ENCODE data around the gene NOP56. TPM values are rescaled to one million over a fixed set of nuclear protein-coding genes. Genes with fewer than 3 reads are reported as not detected.
"Not testable (repeated sequence)": the region's sequence is repeated elsewhere in the genome, so short reads cannot be mapped to it uniquely, and the experiment has no call there.

The NOP56 gene
- total and polyA plus RNA-seq, 8 donors = 36.2 to 204 (median 72.0) TPM

DNA sequence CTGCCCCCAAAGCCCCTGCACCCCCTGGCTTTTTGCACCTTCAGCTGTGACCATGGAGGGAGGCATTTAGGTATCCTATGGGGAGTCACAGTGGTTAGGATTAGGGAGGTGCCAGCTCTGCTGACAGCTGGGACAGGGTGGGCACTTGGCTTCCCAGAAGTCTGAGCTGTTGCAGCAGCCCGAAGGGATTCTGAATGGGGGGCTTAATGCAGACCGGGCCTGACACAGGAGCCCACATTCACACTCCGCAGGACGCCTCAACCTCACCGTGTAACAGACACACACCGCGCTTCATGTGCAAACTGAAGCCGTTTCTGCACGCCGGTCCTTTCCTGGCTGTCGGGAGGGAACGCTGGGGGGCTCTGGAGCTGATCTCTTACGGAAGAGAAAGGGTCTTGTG, 42.1 kb downstream of the NOP56 start:
- intact Hi-C loops (cut with DNase I) = no loop called here
- DNase-seq = no peak
- TF ChIP-seq, protein P1, sequence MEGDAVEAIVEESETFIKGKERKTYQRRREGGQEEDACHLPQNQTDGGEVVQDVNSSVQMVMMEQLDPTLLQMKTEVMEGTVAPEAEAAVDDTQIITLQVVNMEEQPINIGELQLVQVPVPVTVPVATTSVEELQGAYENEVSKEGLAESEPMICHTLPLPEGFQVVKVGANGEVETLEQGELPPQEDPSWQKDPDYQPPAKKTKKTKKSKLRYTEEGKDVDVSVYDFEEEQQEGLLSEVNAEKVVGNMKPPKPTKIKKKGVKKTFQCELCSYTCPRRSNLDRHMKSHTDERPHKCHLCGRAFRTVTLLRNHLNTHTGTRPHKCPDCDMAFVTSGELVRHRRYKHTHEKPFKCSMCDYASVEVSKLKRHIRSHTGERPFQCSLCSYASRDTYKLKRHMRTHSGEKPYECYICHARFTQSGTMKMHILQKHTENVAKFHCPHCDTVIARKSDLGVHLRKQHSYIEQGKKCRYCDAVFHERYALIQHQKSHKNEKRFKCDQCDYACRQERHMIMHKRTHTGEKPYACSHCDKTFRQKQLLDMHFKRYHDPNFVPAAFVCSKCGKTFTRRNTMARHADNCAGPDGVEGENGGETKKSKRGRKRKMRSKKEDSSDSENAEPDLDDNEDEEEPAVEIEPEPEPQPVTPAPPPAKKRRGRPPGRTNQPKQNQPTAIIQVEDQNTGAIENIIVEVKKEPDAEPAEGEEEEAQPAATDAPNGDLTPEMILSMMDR (IDR thresholded peaks at IDR 0.05) = no peak
- H3K4me1 ChIP-seq = no peaks in the 10 kb centered on the region
- FAIRE-seq = no peak
- no peak for ATAC-seq
- no peak overlapping the region for H3K27ac ChIP-seq
- WGBS, 2 donors = 76 to 77% methylated on average over 13 of the region's 13 CpGs
- H3K4me3 ChIP-seq = no peak overlapping the region
- no peaks in the 10 kb centered on the region for H3K27me3 ChIP-seq
- H3K36me3 ChIP-seq = no peaks in the 10 kb centered on the region
- no peaks in the 10 kb centered on the region for H3K9me3 ChIP-seq

DNA sequence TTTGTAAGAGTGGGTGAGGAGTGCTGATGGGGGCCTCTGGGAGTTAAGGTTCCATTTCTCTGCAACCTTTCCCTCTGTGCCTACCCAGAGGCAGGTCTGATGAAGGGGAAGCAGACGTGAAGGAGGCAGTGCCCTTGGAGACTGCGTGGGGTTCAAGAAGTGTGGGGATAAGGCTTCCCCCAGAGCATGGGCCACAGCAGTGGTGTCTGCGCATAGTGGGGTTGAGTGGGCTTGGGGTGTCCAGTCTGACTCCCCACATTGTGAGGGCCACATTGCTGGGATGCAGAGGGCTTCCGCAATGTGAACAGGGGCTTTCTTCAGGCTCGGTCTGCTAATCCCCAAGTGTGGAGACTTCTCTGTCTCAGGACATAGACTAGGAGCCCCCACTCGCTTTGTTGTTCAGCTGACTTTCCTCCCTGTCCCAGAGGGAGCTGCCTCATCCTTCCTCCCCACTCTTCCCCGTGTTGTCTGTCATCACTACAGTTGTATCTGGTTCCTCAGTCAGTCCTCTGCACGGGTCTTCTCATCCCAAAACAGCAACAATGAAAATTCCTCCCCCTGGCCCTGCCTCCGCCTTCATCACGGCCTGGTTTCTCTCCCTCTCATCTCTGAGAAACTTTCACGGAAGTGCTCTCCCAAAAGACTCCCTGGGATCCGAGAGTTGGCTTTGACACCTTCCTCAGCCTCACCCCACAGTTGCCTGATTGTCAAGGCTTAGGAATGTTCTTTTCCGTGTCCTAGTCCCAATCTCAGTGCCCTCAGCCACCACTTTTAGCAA, 43.0 kb downstream of the NOP56 start:
- intact Hi-C loops (cut with DNase I) = no loop called here
- no peak for FAIRE-seq
- no peaks in the 10 kb centered on the region for H3K9me3 ChIP-seq
- no peak overlapping the region for H3K27ac ChIP-seq
- ATAC-seq = no peak
- no peaks in the 10 kb centered on the region for H3K4me1 ChIP-seq
- WGBS, 2 donors = 82 to 88% methylated on average over 12 to 13 of the region's 13 CpGs
- no peaks in the 10 kb centered on the region for H3K36me3 ChIP-seq
- H3K4me3 ChIP-seq = no peak overlapping the region
- no peaks in the 10 kb centered on the region for H3K27me3 ChIP-seq
- DNase-seq = no peak
- TF ChIP-seq, protein P1 (IDR thresholded peaks at IDR 0.05) = no peak

DNA sequence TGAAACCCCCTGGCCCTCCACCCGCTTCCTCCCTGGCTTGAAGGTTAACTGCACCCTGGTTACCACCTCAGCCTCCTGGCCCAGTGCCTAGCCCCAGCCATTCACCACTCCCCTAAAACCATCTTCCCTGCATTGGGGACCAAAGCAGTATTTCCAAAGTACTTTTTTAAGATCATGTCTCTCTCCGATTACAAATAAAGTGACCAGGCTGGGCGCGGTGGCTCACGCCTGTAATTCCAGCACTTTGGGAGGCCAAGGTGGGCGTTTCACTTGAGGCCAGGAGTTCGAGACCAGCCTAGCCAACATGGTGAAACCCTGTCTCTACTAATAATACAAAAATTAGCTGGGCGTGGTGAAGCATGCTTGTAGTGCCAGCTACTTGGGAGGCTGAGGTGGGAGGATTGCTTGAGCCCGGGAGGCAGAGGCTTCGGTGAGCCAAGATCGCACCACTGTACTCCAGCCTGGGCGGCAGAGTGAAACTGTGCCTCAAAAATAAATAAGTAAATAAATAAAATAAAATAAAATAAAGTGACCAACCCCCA, 43.6 kb downstream of the NOP56 start:
- FAIRE-seq, DNase-seq: not testable (repeated sequence)

DNA sequence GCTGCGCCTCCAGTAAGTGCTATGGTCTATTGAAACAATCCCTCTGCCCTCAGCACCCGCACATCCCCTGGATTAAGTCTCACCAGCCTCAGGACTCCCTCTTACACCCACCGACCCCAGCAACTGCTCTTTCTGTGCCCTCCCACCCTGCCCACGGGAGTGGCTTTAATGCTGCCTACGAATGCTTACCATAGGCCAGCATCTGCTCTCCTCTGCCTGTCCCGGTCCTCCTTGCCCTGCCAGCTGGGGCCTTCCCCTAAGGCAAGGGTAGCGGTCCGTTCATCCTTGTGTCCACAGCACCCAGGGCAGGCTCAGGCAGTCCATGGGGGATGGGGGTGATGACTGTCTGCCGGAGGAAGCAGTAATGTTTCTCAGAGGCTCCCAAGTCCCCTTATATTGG, 44.2 kb downstream of the NOP56 start:
- no peaks in the 10 kb centered on the region for H3K27me3 ChIP-seq
- H3K27ac ChIP-seq = no peak overlapping the region
- H3K9me3 ChIP-seq = no peaks in the 10 kb centered on the region
- WGBS, 2 donors = 81 to 86% methylated on average over 9 of the region's 9 CpGs
- intact Hi-C loops (cut with DNase I) = no loop called here
- no peaks in the 10 kb centered on the region for H3K4me1 ChIP-seq
- no peak overlapping the region for H3K4me3 ChIP-seq
- H3K36me3 ChIP-seq = no peaks in the 10 kb centered on the region
- TF ChIP-seq, protein P1 (IDR thresholded peaks at IDR 0.05) = no peak
- ATAC-seq (no peak), DNase-seq (no peak), FAIRE-seq (no peak)

More for the DNA sequence above, 43.6 kb downstream of the NOP56 start:
- ATAC-seq; H3K36me3 ChIP-seq; H3K27ac ChIP-seq; H3K4me1 ChIP-seq; intact Hi-C loops (cut with DNase I); H3K9me3 ChIP-seq; H3K4me3 ChIP-seq; H3K27me3 ChIP-seq: not testable (repeated sequence)
- WGBS, 2 donors = 92 to 93% methylated on average over 12 of the region's 12 CpGs

DNA sequence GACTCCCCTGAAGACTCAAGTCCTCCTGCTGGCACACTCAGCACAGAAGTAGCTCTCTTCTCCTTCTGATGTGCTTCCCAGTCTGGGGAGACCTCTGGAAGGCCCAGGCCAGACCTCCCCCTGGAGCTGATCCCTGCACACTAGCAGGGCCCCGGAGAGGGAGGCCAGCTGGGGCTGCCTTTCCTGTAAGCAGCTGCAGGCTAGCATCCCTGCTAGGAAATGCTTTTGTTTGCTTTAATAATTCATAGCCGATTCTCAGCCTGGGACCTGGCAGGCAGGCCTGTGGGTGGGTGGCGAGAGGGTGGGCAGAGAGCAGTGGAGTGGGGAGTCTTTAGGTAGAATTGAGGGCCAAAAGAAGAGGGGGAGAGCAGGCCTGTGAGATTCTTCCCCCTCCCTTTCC, 45.3 kb downstream of the NOP56 start:
- ATAC-seq (no peak), FAIRE-seq (no peak), DNase-seq (no peak)
- Histone ChIP-seq H3K4me3 (no peak overlapping the region), H3K27me3 (no peaks in the 10 kb centered on the region), H3K27ac (no peak overlapping the region), H3K4me1 (no peaks in the 10 kb centered on the region), H3K9me3 (no peaks in the 10 kb centered on the region), H3K36me3 (no peaks in the 10 kb centered on the region)
- intact Hi-C loops (cut with DNase I) = no loop called here
- 61 to 68% methylated on average over 3 of the region's 3 CpGs for WGBS, 2 donors
- TF ChIP-seq, protein P1 (IDR thresholded peaks at IDR 0.05) = no peak

Measured in pancreas (tissue), 10 donors.